HG03103 (cell line): ENCODE data around the gene SEMA3D.

Experiments used
- ATAC-seq: cut with Tn5 transposase; IDR thresholded peaks from one replicate; pipeline ENCODE4 v1.9.1; 2021; ENCODE audit warnings: low read depth; ENCODE audit not compliant: unreplicated experiment

SEMA3D gene

GRCh38 chr7:85090919-85091564, 95.8 kb downstream of the SEMA3D start:
- ATAC-seq, result no peak

DNA sequence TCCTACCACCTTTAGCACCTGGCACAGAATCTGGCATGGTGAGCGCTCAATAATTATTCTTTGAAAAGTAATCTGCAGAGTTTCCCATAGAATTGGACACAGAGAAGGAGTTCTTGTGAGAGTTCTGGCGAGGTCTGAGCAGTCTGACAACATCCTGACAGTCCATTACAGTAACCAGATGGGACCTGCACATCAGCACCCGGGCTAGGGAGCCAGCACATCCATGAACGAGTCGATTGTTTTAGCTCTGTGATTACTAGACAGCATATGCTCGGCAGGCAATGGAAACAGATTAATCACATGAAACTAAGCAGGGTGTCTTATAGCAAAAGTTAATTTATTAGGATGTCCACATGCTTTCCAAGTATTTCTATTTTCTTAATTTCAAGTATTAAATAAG, 96.7 kb downstream of the SEMA3D start:
- ATAC-seq, result no peak

DNA sequence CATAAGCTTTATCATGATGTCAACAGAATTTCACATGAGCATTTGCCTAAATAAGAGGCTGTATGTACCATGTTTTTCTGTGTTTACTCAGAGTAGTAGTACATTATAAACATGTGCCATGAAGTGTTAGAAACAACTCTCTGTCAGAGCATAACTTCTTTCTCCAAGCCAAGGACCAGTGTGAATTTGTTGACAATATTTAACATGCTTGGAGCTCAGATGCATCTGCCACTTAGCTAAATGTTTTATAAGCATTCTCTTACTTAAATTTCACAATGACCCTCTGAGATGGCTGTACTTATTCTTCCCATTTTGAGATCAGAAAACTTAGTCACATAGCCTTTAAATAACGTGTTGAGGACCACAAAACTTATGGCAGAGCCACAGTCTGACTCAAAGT, 105.0 kb downstream of the SEMA3D start:
- no peak for ATAC-seq

GRCh38 chr7:85081392-85081791, 105.5 kb downstream of the SEMA3D start:
- ATAC-seq, result no peak

- ATAC-seq, result no peak
These were observed 107.4 kb downstream of the SEMA3D start for GRCh38 chr7:85079434-85079833.

DNA sequence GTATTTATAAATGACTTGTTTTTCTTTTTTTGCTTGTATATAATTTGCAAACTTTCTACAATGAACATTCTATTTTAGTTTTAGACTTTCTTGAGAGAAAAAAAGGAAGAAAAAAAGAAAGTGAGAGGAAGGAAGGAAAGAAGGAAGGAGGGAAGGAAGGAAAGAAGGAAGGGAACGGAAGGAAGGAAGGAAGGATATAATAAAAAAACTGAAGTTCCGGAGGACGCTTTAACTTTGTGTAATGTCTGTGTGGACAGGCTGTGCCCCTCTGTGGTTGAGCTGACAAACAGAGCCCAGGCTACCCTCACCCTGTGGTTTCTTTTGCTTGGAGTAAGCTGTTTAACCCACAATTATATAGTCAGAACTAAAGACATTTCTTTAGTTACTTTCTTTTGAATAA, 108.7 kb downstream of the SEMA3D start:
- ATAC-seq, result no peak

GRCh38 chr7:85075864-85076263, 111.0 kb downstream of the SEMA3D start:
- ATAC-seq, result no peak

DNA sequence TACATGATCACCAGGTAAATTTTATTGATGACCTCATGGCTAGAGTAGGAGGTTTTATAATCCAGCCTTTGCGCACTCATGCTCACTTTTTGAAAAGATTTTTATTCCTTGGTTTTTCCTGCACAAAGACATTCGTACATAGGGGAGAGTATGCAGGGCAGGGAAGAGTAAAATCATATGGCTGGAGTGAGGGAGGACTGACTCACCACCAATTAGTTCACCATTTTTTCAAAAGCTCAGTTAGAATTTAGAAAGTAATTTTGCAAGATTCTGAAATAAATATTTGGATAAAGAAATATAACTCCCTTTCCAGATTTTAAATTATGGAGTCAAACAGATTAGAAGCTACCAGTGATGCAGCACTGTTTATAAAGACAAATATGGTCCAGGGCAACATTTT, 111.9 kb downstream of the SEMA3D start:
- ATAC-seq, result no peak

GRCh38 chr7:85074016-85074415, 112.8 kb downstream of the SEMA3D start:
- ATAC-seq, result no peak

- no peak for ATAC-seq
These were observed 115.8 kb downstream of the SEMA3D start for GRCh38 chr7:85070967-85071628.

DNA sequence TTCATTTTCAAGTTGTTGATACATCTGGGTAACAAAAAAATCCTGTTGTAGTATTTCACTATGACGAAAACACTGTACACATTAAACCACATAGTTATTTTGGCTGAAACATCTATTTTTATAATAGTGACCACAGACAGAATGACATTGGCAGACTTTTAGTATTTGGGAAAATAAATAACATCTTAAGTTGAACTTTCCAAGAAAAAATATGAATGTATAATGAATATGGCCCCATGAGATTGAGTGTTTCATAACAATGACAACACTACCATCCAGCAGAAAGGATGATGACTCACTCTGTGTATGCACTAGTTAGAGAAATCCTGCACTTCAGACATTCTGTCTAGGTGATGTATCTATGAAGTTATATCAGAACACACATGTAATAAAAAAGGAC, 118.1 kb downstream of the SEMA3D start:
- no peak for ATAC-seq

GRCh38 chr7:85067371-85067770, 119.5 kb downstream of the SEMA3D start:
- ATAC-seq, result no peak

DNA sequence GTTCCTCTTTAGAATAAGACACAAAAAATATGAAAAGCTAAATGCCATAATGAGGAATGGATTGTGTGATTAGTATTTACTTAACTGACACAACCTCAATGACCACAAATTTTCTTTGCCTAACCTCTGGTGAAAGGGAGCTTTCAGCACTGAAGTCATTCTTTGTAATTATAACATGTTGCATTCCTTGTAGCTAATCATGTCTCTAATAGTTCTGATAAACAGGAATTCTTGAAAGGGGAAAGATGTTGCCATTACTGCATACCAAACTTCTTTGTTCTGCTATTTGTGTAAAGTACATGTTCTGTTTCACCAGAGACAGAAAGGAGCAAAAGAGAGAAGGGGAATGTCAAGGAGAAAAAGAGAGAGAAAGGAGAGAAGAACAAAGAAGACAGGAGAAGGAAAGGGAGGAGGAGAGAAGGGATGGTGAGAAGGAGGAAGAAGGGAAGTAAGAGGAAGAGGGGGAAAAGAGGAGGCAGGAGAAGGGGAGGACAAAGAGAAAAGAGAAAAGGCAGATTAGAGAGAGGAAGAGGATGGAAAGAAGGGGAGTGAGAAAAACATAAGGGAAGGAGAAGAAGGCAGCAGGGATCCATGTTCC, 120.9 kb downstream of the SEMA3D start:
- ATAC-seq, result no peak

GRCh38 chr7:85065306-85065705, 121.5 kb downstream of the SEMA3D start:
- no peak for ATAC-seq

GRCh38 chr7:85062651-85063050, 124.2 kb downstream of the SEMA3D start:
- no peak for ATAC-seq

DNA sequence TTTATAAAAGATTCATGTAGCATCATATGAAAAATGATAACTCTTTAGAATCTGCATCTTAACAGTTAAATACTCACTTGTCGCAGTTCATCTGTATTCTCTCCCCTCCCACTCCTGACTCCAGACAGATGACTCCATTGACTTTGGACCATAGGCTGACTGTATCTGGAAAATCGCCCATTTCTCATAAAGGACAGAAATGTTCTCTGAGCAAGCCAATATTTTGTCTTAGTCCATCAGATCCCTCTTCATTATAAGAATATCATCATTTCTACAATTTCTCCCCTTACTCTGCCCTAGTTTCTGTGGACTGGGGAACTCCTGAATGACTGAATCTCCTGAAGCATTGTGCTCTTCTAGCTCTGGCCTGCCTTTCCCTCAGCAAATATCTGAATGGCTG, 125.4 kb downstream of the SEMA3D start:
- ATAC-seq, result no peak

GRCh38 chr7:85060696-85061095, 126.2 kb downstream of the SEMA3D start:
- ATAC-seq, result no peak

GRCh38 chr7:85055906-85056305, 130.9 kb downstream of the SEMA3D start:
- ATAC-seq, result no peak

DNA sequence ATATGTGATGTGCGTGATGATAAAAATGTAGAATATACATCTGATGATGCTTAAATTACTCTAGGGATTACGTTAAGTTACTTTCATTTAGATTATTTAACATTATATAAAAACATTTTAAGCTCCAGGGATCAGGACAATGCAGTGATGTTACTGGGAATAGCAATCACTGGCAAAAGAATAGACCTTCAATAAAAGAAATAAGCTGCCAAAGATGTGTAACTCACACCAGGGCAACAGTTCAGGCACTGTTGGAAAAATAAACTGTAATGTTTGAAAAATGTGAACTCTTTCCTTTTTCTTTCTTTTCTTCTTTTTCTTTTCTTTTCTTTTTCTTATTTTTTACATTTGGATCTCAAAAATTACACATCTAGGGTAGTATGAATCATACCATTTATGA, 131.7 kb downstream of the SEMA3D start:
- ATAC-seq, result no peak

DNA sequence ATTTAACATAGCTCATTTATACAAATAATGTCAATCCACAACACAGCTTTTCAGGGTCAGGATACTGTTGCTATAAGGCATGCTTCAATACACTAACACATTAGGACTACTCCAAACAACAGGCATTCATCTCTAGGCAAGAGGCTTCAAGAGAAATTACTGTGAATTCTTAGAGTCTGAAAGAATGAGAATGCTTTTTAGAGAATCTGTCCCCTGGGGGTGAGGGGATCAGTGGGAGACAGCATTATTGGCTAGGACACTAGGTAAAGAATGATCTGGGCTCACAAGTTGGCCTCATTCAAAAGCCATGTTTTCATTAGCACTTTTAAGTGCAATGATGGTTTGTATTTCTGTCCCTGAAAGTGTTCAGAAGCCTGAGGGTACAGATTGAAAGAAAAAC, 132.6 kb downstream of the SEMA3D start:
- no peak for ATAC-seq

DNA sequence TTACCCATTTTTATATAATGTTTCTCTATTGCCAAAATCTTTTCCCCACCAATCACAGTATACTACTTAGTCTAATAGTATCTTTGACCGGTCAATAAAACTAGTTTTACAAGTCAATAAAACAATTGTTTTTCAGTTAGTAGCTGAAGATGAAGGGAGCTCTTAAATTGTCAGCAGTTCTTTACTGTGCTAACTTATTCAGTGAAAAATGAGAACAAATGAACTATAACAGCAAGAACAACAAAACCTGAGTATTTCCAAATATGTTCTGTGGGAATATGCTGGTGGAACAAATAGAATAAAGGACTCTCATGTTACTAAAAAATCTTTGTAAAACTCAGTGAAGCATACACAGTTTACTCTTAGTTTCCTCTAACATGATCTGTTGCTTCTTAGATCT, 134.0 kb downstream of the SEMA3D start:
- no peak for ATAC-seq

DNA sequence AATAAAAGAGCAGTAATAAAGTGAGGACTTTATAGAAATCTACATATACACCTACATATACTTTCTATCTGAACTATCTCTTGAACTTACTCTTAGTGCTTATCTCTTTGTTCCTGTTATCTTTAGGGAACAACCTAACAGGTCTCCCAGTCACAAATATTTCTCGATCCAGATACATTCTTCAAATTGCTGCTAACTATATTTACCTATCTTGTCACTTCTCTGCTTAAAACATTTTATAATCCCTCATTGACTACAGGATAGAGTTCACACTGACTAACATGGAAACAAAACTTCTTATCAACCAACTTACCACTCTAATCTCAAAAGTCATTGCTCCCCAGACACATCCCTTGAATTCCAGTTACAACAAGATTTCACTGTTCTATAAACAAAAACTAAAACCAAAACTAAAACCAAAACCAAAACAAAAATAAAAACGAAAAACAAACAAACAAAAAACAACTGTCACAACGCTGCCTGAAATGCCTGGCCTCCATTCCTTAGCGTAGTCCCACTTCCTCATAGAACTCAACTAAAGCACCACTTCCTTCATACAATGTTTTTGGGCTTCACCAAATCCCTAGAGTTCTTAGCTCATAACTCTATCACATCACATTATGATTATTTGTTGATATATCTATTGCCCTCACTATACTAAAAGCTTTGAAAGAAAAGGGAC, 134.7 kb downstream of the SEMA3D start:
- no peak for ATAC-seq
